22Rv1 (cell line): ENCODE results near the gene CLEC16A.

Experiments
- ZFX ChIP-seq: fragments of 450-650 bp; IDR thresholded peaks from 2 replicates; pipeline ENCODE4 v1.6.1; 2017; ENCODE audit warnings: antibody characterized with exemption, borderline replicate concordance
- TF ChIP-seq, protein P1 (sequence below): fragments of 450-650 bp; IDR thresholded peaks from 2 replicates; pipeline ENCODE4 v1.5.1; 2017; ENCODE audit warnings: mild to moderate bottlenecking

- TF ChIP-seq, protein P1, sequence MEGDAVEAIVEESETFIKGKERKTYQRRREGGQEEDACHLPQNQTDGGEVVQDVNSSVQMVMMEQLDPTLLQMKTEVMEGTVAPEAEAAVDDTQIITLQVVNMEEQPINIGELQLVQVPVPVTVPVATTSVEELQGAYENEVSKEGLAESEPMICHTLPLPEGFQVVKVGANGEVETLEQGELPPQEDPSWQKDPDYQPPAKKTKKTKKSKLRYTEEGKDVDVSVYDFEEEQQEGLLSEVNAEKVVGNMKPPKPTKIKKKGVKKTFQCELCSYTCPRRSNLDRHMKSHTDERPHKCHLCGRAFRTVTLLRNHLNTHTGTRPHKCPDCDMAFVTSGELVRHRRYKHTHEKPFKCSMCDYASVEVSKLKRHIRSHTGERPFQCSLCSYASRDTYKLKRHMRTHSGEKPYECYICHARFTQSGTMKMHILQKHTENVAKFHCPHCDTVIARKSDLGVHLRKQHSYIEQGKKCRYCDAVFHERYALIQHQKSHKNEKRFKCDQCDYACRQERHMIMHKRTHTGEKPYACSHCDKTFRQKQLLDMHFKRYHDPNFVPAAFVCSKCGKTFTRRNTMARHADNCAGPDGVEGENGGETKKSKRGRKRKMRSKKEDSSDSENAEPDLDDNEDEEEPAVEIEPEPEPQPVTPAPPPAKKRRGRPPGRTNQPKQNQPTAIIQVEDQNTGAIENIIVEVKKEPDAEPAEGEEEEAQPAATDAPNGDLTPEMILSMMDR = no peak
- TF ChIP-seq ZFX = no peak
Measured at GRCh38 chr16:10980813-10981212, 36.4 kb downstream of the CLEC16A start.
